GM18526 (cell line): ENCODE results near the gene INSIG1.

ENCODE experiments used
- POLR2A ChIP-seq: IDR thresholded peaks from 3 replicates; pipeline ENCODE4 v1.6.1; 2011; ENCODE audit not compliant: insufficient read length; ENCODE audit errors: extremely low read depth

Gene INSIG1

GRCh38 chr7:155299535-155300202 is 2.0 kb downstream of the INSIG1 start:
- TF ChIP-seq POLR2A = no peak

DNA sequence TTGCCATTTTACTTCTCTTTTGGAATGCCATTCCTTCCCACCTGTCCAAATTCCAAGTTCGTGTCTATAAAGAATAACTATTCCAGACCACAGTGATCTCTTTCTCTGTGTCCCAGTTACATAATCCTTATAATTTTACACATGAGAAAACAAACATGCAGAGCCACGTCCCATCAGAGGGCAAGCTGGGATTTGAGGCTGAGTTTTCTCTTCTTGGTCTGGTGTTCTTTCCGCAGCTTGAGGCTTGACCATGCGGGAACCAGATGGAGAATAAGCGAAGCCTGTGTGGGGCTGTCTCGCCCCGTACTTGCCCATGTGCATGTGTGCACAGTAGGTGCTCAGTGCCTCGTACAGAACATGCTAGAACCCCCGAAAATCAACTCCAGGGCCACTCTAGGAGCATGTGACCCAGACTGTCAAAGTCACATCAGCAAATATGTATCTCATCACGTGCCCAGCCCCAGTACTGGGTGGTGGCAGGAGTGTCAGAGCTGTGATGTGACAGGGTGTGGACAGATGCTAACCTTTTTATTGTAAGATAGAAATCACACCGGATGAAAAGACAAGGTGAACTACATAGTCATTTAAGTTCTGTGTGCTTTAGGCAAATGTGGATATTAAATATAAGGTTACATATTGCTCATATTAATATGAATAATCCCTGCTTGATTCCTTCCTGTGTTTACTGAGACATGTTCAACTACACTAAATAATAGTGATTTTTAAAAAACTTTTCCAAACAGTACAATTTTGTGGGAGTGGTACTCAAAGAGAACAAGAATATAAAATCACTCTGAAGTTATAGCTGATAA is 3.2 kb downstream of the INSIG1 start:
- no peak for TF ChIP-seq POLR2A

GRCh38 chr7:155303039-155303593 is 5.4 kb downstream of the INSIG1 start:
- no peak for TF ChIP-seq POLR2A

DNA sequence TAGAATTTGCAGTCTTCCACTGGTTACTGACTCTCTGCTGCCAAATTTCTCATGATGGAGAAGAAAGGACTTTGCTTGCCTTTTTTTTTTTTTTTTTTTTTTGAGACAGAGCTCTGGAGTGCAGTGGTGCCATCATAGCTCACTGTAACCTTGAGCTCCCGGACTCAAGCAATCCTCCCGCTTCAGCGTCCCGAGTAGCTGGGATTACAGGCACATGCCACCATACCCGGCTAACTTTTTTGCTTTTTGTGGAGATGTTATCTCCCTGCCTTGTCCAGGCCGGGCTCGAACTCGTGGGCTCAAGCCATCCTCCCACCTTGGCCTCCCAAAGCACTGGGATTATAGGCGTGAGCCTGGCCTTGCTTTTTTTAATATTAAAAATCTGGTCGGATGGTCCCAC is 6.2 kb downstream of the INSIG1 start:
- TF ChIP-seq POLR2A = no peak

GRCh38 chr7:155305231-155305904 is 7.7 kb downstream of the INSIG1 start:
- no peak for TF ChIP-seq POLR2A

DNA sequence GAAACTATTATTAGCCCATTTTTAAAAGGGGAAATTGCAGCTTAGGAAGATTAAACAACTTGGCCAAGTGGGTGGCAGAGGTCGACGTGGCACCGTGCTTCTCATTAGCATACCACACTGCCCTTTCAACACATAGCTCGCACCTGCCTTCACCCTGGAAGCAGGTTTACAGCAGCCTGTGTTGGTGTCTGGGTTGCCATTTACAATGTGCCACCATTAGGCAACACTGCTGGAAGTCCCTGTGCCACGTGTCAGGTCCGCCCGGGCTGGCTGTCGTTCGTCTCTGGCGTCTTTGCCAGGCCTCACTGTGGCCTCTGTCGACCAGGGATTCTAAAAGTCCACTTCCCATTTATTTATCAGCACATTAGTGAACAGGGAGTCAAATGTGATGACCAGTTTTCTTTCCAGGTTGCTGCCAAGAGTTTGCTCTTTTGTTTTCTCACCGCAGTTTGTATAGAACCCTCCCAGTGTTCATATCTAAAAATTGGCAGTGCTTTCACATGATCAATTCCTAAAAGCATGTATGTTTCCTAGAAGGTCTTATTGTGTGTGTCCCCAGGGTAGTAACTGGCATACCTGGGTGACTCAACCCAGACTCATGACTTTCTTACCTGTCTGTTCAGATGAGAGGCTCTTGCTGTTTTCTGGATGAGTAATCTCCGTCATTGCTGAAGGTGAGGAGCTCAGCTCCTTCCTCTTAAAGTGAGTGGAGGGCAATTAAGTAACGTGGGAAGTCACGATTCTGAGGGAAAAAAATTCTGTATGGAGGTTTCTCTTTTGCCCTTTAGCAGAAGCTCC is 9.2 kb downstream of the INSIG1 start:
- no peak for TF ChIP-seq POLR2A

- no peak for TF ChIP-seq POLR2A
Observed at GRCh38 chr7:155308330-155309020, 10.8 kb downstream of the INSIG1 start.

- TF ChIP-seq POLR2A = no peak
Observed at GRCh38 chr7:155309021-155309338, 11.3 kb downstream of the INSIG1 start.

- TF ChIP-seq POLR2A = peak; percentile 15
Observed at GRCh38 chr7:155310425-155311114, 12.9 kb downstream of the INSIG1 start.

DNA sequence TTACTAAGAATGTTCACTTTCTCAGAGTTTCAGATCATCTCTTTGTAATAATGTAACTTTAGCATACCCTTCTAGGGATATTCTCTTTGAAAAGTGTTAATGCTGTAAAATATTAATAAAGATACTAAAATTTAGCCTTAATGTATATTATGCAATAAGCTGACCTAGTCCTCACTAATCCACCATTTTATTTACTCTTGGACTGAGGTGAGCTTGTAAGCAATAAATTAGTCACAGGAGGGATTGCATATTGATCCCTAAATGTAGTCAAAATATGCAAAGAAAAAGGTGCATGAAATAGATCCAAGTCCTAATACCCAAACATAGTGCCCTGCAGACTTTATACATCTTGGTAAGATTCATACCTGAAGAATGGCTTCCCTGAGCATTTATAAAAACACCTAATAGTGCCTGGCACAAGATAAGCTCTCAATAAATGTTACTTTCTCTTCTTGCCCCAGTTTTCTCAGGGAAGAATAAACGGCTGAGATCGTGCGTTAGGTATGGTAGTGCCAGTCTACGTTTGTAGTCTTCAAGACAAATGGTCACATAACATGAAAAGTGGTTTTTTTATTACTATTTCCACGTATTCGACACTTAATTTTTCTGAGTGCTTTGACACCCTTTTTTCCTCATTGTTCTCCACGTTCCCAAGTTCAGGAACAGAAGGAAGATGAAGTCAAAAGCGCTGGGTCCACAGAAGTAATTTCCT is 14.3 kb downstream of the INSIG1 start:
- no peak for TF ChIP-seq POLR2A

GRCh38 chr7:155312633-155313032 is 15.0 kb downstream of the INSIG1 start:
- TF ChIP-seq POLR2A = no peak

DNA sequence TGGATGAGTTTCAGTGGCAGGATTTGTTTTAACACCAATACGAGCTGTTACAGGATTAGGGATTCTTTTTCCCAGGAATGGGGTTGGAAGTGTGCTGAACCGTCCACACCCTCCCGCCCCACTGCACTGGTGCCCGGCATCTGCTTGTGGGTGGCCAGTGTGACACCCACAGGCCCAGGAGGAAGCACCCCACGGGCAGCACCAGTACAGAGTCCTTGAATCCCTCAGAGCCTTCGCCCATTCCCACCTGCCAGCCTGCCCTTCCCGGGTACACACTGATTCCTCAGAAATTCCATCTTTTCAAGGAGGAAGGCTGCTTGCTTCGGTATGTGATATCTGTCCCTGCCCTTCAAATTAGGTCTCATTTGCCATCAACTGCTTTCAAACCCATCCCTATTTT is 15.4 kb downstream of the INSIG1 start:
- TF ChIP-seq POLR2A = no peak

DNA sequence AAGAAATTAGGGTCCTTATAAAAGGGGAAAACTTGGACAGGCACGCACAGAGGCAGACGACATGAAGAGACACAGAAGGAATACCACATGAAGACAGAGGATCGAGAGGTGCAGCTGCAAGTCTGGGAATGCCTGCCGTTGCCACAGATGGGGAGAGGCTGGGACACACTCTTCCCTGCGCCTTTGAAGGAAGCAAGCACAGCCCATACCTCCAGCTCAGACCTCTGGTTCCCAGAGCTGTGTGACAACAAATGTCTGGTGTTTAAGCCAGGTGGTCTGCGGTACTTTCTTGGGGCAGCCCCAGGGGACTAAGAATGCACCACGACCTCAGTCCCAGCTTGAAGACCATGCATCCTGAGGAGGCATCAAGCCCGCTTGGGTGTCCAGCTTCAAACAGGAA is 18.3 kb downstream of the INSIG1 start:
- no peak for TF ChIP-seq POLR2A
